ENCODE data around the gene UBALD2. TPM values are rescaled to one million over a fixed set of nuclear protein-coding genes. Genes with fewer than 3 reads are reported as not detected.

The UBALD2 gene
- total and polyA plus RNA-seq, 2 of the 13 experiments (the other 11 are each of a cell fraction or from before 2014, with no cell fraction given): 3.3 to 89.7 TPM

DNA sequence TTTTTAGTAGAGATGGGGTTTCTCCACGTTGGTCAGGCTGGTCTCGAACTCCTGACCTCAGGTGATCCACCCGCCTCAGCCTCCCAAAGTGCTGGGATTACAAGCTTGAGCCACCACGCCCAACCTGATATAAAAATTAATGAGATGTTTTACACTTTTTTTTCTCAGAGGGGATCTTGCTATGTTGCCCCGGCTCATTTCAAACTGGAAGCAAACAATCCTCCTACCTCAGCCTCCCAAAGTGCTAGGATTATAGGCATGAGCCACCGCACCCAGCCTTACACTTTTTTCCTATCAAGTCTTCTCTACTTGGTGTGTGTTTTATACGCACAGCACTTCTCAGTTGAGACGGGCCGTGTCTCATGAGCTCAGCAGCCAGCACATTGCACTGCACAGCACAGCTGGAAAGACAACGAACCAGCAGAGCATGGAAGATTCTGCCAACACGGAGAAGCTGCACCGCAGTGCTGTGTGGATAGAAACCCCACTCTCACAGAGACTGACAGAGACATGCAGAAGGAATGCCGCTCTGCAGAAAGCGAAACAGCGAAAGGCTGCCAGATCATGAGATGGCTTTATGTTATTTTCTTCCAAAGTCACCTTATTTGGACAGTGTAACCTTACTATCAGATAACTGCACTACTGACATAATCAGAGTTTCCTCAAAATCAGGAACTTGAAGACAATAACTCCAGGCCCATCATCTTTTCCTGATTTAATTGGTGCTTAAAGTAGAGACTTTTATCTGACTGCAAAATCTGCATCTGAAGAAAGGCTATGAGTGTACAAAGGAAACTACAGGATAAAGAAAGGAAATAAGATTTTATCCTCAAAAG, 49.5 kb downstream of the UBALD2 start:
- TF ChIP-seq, protein P1, sequence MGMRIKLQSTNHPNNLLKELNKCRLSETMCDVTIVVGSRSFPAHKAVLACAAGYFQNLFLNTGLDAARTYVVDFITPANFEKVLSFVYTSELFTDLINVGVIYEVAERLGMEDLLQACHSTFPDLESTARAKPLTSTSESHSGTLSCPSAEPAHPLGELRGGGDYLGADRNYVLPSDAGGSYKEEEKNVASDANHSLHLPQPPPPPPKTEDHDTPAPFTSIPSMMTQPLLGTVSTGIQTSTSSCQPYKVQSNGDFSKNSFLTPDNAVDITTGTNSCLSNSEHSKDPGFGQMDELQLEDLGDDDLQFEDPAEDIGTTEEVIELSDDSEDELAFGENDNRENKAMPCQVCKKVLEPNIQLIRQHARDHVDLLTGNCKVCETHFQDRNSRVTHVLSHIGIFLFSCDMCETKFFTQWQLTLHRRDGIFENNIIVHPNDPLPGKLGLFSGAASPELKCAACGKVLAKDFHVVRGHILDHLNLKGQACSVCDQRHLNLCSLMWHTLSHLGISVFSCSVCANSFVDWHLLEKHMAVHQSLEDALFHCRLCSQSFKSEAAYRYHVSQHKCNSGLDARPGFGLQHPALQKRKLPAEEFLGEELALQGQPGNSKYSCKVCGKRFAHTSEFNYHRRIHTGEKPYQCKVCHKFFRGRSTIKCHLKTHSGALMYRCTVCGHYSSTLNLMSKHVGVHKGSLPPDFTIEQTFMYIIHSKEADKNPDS (CRISPR knock-in tag; IDR thresholded peaks at IDR 0.05): no peak
- no peak for TF ChIP-seq ZNF572 (CRISPR knock-in tag; IDR thresholded peaks at IDR 0.05)
- TF ChIP-seq, protein P2, sequence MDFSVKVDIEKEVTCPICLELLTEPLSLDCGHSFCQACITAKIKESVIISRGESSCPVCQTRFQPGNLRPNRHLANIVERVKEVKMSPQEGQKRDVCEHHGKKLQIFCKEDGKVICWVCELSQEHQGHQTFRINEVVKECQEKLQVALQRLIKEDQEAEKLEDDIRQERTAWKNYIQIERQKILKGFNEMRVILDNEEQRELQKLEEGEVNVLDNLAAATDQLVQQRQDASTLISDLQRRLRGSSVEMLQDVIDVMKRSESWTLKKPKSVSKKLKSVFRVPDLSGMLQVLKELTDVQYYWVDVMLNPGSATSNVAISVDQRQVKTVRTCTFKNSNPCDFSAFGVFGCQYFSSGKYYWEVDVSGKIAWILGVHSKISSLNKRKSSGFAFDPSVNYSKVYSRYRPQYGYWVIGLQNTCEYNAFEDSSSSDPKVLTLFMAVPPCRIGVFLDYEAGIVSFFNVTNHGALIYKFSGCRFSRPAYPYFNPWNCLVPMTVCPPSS (IDR thresholded peaks at IDR 0.05): no peak
- TF ChIP-seq ZNF577 (CRISPR knock-in tag; IDR thresholded peaks at IDR 0.05; ENCODE audit: borderline replicate concordance, low read depth): no peak
- TF ChIP-seq RBM22 (optimal IDR thresholded peaks at IDR 0.05; ENCODE audit: low read length): peak; percentile 23
- no peak for TF ChIP-seq NR2F6 (IDR thresholded peaks at IDR 0.05)
- no peak for TF ChIP-seq NR2F6 (CRISPR knock-in tag; IDR thresholded peaks at IDR 0.05)
- TF ChIP-seq ZNF121 (CRISPR knock-in tag; IDR thresholded peaks at IDR 0.05): peak; percentile 91
- Histone ChIP-seq H3K9me3 (ENCODE audit: low read length) (no peaks in the 10 kb centered on the region), H2AFZ (ENCODE audit: low read length) (no peak overlapping the region), H4K20me1 (ENCODE audit: insufficient read depth, low read length) (no peaks in the 10 kb centered on the region; the same call in 1 of the 2 replicates), H3K27me3 (ENCODE audit: control insufficient read depth in 1 of 2, insufficient read depth in 2 of 2, low read length in 2 of 2) (no peaks in the 10 kb centered on the region), H3K79me2 (ENCODE audit: insufficient read depth, low read length) (no peaks in the 10 kb centered on the region), H3K4me3 (replicated peaks in 1 of 3; ENCODE audit: insufficient read depth in 1 of 3, low read depth in 2 of 3, low read length in 3 of 3) (no peak overlapping the region), H3K27ac (ENCODE audit: extremely low read length, insufficient read depth, low read length) (no peak overlapping the region), H3K9ac (ENCODE audit: insufficient read depth, low read depth, low read length) (no peak overlapping the region), H3K36me3 (replicated peaks in 1 of 2; ENCODE audit: control insufficient read depth in 1 of 2, insufficient read depth in 2 of 2, low read length in 2 of 2) (peaks cover 30 to 83% of the 10 kb centered on the region in 2 experiments), H3K4me1 (ENCODE audit: insufficient read depth, low read length) (no peaks in the 10 kb centered on the region), H3K4me2 (ENCODE audit: low read depth, low read length) (no peak overlapping the region)
- BruUV-seq (replicated peaks): no TSS peak
- 96% methylated on average over 15 of the region's 15 CpGs for WGBS (ENCODE audit: low lambda C conversion rate)
- ChIA-PET CTCF (ENCODE audit: low intra/inter-chr PET ratio, low total read pairs) (no interaction called here), POLR2A (interaction anchor here (0.8 kb wide), 1 partner anchor 74 kb away, joined by 3 read pairs; no protein-coding TSS in a partner anchor)
- in situ Hi-C loops (cut with HindIII; ENCODE audit: extremely low pct_ligation_motif_present, low pct_unique_long_range_greater_than_20kb): no loop called here
- intact Hi-C loops (cut with micrococcal nuclease; ENCODE audit: unreplicated experiment): no loop called here
- no peak for DNase-seq (ENCODE audit: low spot score)
- no peak for FAIRE-seq
- ATAC-seq: no peak

Measured in HepG2 (cell line).